ENCODE data around the gene RUFY3. TPM values are rescaled to one million over a fixed set of nuclear protein-coding genes. Genes with fewer than 3 reads are reported as not detected.

The RUFY3 gene
- total and polyA plus RNA-seq, 2 experiments from 2014 or later: 18.3 to 29.2 TPM

GRCh38 chr4:70793626-70794025 lies 71.9 kb downstream of the RUFY3 start:
- no peaks in the 10 kb centered on the region for H3F3A ChIP-seq (replicated peaks; ENCODE audit: low read depth)
- no peaks in the 10 kb centered on the region for H3K27me3 ChIP-seq (ENCODE audit: insufficient read depth)
- no peaks in the 10 kb centered on the region; the same call in 1 of the 2 replicates for H3K36me3 ChIP-seq (ENCODE audit: insufficient read depth)
- DNase-seq (ENCODE audit: low spot score) (no peak), ATAC-seq (no peak)
- no peak overlapping the region for H3K4me3 ChIP-seq
- no peak overlapping the region for H2AFZ ChIP-seq
- Mint-ChIP-seq H3K9me3 (no peaks in the 10 kb centered on the region), H3K36me3 (ENCODE audit: low read depth) (peaks cover 15% of the 10 kb centered on the region; the same call in 2 of the 3 replicates), H3K4me3 (no peak overlapping the region), H3K27ac (no peak overlapping the region), H3K27me3 (ENCODE audit: insufficient read depth, low read depth, poor library complexity) (peaks cover 2% of the 10 kb centered on the region), H3K4me1 (no peaks in the 10 kb centered on the region)
- no peak for TF ChIP-seq POLR2AphosphoS5 (IDR thresholded peaks at IDR 0.05; ENCODE audit: low read depth)
- no peak for TF ChIP-seq EZH2 (IDR thresholded peaks at IDR 0.05; ENCODE audit: low read depth, unreplicated experiment)
- no peak for TF ChIP-seq STAT1 (IDR thresholded peaks at IDR 0.05; ENCODE audit: unreplicated experiment)
- no peak for TF ChIP-seq JUNB (IDR thresholded peaks at IDR 0.05; ENCODE audit: unreplicated experiment)
- TF ChIP-seq CTCF (conservative IDR thresholded peaks at IDR 0.05; ENCODE audit: low read depth in 2 of 2): no peak
- TF ChIP-seq ZNF114 (CRISPR knock-in tag; IDR thresholded peaks at IDR 0.05): no peak
- no peak for TF ChIP-seq NANOG (IDR thresholded peaks at IDR 0.05; ENCODE audit: borderline replicate concordance)
- no peak for TF ChIP-seq EZH2phosphoT487 (IDR thresholded peaks at IDR 0.05; ENCODE audit: unreplicated experiment)
- no peak for TF ChIP-seq CREB1 (CRISPR knock-in tag; IDR thresholded peaks at IDR 0.05; ENCODE audit: low read depth)
- H3K4me2 ChIP-seq: no peak overlapping the region
- no peaks in the 10 kb centered on the region for H3K9me2 ChIP-seq (ENCODE audit: insufficient read depth)
- no peaks in the 10 kb centered on the region for H4K20me1 ChIP-seq (replicated peaks; ENCODE audit: insufficient read depth)
- H3K79me2 ChIP-seq (replicated peaks; ENCODE audit: insufficient read depth): no peaks in the 10 kb centered on the region
- no peak overlapping the region for H3K27ac ChIP-seq (ENCODE audit: low read depth)
- no peaks in the 10 kb centered on the region for H3K4me1 ChIP-seq (ENCODE audit: insufficient read depth)

- H2AFZ ChIP-seq: no peak overlapping the region
- Mint-ChIP-seq H3K9me3 (no peaks in the 10 kb centered on the region), H3K27me3 (ENCODE audit: insufficient read depth, low read depth, poor library complexity) (peaks cover 4% of the 10 kb centered on the region), H3K36me3 (ENCODE audit: low read depth) (peaks cover 6% of the 10 kb centered on the region; the same call in 2 of the 3 replicates), H3K4me3 (no peak overlapping the region), H3K27ac (no peak overlapping the region; the same call in 1 of the 2 replicates), H3K4me1 (peaks cover 3% of the 10 kb centered on the region; the same call in 1 of the 3 replicates)
- H3K79me2 ChIP-seq (replicated peaks; ENCODE audit: insufficient read depth): no peaks in the 10 kb centered on the region
- no peak overlapping the region for H3K27ac ChIP-seq (ENCODE audit: low read depth)
- no peaks in the 10 kb centered on the region for H3K4me1 ChIP-seq (ENCODE audit: insufficient read depth)
- no peaks in the 10 kb centered on the region for H3K36me3 ChIP-seq (ENCODE audit: insufficient read depth)
- no peaks in the 10 kb centered on the region for H3K27me3 ChIP-seq (ENCODE audit: insufficient read depth)
- no peaks in the 10 kb centered on the region for H4K20me1 ChIP-seq (replicated peaks; ENCODE audit: insufficient read depth)
- no peak overlapping the region for H3K4me3 ChIP-seq
- H3K9me2 ChIP-seq (ENCODE audit: insufficient read depth): no peaks in the 10 kb centered on the region
- no peak for ATAC-seq
- DNase-seq (ENCODE audit: low spot score): no peak
- H3F3A ChIP-seq (replicated peaks; ENCODE audit: low read depth): no peaks in the 10 kb centered on the region
- H3K4me2 ChIP-seq: no peak overlapping the region
- TF ChIP-seq STAT1 (IDR thresholded peaks at IDR 0.05; ENCODE audit: unreplicated experiment): no peak
- no peak for TF ChIP-seq POLR2AphosphoS5 (IDR thresholded peaks at IDR 0.05; ENCODE audit: low read depth)
- no peak for TF ChIP-seq ZNF114 (CRISPR knock-in tag; IDR thresholded peaks at IDR 0.05)
- no peak for TF ChIP-seq ZNF462 (CRISPR knock-in tag; IDR thresholded peaks at IDR 0.05)
These were observed 79.6 kb downstream of the RUFY3 start for GRCh38 chr4:70801265-70801809.

Data from GM23338 (cell line).